Body of pancreas (tissue), 4 donors: Measurements from ENCODE around the gene ADCY10.

Experiments
- POLR2A ChIP-seq, 3 donors: fragments of 450-650 bp; IDR thresholded peaks; one replicate each; pipeline ENCODE4 v1.6.1; 2016; ENCODE audit warnings: antibody characterized with exemption in 3 of 3, mild to moderate bottlenecking in 2 of 3
- TF ChIP-seq, protein P1 (sequence below), 7 experiments: fragments of 450-650 bp in 4 of 7; fragments of 200-600 bp in 3 of 7; sonication (generic) in 3 of 7; IDR thresholded peaks; one replicate each; pipeline ENCODE4 v1.5.1; 2016 to 2019; ENCODE audit warnings: antibody characterized with exemption in 7 of 7

DNA sequence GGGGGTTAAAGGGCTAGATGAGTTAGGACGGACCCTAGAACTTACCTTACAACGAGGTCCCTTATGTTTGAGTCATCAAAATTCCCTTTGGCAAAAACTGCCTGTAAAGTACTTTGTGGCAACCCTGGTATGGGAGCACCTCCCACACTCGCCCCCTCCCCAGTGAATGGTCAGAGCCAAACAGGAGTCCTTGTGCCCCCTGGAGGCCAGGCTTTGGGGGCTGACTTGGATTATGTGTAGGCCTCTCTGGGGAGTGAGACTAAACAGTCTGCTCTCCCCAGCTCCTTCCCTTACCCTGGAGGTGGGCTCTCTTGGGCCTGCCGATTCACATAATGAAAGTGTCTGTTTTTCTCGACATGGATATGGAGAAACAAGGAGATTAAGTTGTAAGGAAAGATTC is 81.2 kb downstream of the ADCY10 start:
- TF ChIP-seq, protein P1, sequence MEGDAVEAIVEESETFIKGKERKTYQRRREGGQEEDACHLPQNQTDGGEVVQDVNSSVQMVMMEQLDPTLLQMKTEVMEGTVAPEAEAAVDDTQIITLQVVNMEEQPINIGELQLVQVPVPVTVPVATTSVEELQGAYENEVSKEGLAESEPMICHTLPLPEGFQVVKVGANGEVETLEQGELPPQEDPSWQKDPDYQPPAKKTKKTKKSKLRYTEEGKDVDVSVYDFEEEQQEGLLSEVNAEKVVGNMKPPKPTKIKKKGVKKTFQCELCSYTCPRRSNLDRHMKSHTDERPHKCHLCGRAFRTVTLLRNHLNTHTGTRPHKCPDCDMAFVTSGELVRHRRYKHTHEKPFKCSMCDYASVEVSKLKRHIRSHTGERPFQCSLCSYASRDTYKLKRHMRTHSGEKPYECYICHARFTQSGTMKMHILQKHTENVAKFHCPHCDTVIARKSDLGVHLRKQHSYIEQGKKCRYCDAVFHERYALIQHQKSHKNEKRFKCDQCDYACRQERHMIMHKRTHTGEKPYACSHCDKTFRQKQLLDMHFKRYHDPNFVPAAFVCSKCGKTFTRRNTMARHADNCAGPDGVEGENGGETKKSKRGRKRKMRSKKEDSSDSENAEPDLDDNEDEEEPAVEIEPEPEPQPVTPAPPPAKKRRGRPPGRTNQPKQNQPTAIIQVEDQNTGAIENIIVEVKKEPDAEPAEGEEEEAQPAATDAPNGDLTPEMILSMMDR (IDR thresholded peaks at IDR 0.05): no peak
- no peak for TF ChIP-seq POLR2A (IDR thresholded peaks at IDR 0.05)
